GM18520 (cell line): ENCODE measurements around the gene SLCO4A1.
A peak's percentile ranks its signal among the peaks of the same experiment; 100 is the strongest.

Experiments used
- ATAC-seq: cut with Tn5 transposase; IDR thresholded peaks from one replicate; pipeline ENCODE4 v1.9.1; 2021; ENCODE audit not compliant: unreplicated experiment

Gene SLCO4A1

DNA sequence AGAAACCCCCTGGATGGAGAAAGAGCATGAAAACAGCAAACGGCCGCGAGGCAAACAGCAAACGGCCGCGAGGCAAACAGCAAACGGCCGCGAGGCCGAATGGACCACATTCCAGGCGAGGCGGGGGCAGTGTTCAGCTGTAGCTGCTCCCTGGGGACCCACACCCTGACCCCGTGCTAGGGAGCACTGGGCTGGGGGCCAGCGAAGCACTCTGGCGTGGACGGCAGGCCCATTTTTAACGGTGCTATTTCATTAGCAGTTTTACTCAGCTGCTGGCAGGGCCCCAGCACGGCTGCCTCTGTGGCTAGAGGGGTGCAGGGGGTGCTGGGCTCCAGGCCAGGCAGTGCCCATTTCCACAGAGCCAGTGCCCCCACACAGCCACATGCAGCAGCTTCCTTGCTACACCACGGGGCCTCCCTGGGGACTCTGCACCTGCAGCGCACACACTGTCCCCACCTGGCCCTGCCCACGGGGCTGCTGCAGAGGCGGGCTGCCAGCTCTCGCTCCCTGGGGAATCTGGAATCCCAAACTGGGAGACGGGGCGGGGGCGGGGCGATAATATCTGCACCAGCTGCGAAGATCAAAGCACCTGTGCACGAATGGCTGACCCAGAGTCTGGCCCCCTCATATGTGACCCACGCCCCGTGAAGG is 35.6 kb upstream of the SLCO4A1 start:
- ATAC-seq, result no peak

DNA sequence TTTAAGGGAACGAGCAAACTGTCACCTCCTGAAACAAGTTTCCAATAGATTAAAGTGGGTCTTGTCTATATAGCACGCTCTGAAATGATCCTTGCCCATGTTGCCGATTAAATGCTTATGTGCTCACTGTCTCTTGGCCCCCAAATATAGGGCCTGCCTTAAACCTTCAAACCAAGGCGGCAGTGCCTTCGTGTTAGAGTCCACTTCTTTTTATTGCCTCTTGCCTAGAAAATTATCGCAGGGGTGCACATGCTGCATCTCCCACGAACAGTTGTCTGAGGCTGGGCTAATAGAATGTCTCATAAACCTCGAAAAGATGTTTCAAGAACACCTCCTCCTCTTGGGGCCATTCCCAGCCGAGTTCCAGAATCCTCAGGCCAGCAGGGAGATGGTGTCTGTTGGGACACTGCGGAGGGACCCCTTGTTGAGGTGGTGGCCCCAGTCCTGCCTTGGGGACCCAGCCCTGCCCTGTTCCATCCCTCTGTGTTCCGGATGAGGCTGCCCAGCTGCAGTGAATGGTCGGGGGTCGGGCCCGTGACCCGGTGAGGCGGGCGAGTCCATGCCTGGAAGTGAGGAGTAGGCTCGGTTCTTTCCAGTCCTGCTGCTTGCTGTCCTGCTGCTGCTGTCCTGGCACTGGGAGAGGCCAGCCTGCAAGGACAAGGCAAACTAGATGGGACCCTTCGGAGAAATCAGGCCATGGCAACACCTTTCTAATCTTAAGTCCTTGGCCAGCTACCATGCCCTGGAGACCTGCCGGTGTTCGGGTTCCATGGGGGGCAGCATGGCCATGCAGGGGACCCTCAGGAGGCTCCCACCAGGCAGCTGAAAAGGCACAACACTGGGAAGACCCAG is 34.7 kb upstream of the SLCO4A1 start:
- no peak for ATAC-seq

DNA sequence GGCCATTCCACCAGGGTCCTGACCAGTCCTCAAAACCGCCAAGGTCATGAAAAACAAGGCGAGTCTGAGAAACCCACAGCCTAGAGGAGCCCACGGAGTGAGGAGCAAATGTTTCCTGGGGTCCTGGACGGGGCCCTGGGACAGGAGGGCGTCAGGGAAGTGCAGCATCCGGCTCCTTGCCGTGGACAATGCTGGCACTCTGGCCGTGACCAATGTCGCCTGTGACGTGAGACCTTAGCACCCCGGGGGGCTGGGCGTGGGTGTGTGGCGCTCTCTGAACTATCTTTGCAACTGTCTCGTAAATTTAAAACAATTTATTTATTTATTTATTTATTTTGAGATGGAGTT is 34.1 kb upstream of the SLCO4A1 start:
- ATAC-seq, result no peak

DNA sequence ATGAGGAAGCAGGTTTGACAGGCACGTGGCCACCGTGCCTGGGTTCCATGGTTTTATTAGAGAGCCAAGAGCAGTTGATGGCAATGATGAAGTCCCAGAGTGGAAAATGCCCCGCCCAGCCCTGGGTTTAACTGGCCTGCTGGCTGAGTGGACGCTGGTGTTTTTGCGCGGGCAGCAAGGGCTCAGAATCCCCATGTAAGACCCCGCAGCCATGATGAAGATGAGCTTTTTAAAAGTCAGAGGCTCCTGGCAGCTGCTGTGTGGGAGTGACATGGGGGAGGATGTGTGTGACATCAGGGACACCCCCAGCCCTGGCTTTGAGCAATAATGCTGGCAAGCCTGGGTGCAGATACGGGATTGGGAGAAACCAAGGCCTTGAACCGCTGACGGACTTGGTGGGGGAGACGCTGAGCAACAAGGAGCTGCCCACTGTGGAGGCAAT is 33.0 kb upstream of the SLCO4A1 start:
- no peak for ATAC-seq

DNA sequence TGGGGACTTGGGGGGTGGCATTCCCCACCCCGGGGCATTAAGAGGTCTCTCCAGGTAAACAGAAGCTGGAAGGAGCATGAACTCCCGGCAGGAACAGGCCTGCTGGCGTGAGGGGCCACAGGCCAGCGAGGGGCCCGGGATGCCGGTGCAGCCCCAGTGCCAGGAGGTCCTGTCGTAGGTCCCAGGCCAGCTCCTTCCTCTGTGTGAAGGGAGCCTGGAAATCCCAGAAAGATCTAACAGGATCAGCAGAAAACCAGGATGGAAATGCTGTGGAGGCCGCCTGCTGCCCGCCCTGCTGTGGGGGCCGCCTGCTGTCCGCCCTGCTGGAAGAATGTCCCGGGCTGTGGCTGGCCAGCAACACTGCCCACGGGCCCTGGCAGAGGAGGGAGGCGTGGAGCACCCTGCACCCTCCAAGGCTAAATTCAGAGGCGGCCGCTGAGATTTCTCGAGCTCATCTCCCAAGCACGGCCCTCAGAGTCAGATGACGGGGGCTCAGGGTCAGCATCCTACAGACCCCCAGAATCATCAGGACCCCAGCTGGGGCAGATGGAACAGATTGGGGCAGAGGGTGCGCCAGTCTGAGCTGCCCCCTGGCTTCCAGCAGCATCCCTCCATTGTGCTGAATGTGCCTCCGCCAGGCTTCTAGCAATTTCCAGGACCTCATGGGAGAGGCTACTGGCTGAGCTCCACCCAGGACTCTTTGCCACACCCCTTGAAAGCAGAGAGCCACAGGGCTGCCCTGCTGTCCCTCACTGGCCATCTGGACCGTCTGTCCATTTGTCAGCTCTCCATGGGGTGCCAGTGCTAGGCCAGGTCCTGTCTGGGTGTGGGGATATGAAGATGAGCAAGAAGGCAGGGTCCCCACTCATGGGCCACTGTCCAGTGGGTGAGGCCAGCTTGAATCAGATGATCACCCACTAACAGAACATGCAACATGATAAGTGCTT is 32.2 kb upstream of the SLCO4A1 start:
- ATAC-seq, result no peak

DNA sequence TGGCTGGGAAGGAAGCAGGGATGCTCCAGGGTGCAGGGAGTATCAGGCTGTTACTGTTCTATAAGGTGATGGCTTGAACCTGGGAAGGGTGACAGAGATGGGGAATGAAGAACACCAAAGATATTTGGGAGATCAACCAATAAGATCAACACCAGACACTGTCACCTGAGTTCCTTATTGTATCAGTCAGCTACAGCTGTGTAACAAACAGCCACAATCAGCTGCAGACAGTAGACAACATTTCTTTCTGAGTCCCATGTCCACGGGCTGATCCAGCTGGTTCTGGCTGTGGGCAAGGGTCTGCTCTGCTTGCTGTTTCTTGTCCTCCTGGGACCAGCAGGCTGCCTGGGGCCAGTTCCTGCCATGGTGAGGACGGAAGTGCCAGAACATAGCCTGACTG is 31.3 kb upstream of the SLCO4A1 start:
- ATAC-seq, result no peak

DNA sequence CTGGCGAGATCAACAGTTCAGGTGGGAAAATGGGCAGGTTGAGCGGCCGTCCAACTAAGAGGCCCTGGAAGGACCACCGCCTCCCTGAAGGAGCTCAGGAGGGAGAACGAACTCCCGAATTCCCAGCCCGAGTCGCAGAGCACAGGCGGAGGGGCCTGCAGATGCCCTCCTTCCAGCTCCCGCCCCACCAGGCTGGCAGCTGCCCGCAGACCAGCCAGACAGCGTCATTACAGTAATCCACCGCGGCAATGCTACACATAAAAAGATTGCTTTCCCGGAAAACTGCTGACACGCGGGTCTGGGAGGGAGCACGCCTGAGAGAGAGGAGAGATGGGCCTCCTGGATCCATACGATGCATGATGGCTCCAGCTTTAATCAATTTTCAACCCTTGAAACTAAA is 30.5 kb upstream of the SLCO4A1 start:
- no peak for ATAC-seq

DNA sequence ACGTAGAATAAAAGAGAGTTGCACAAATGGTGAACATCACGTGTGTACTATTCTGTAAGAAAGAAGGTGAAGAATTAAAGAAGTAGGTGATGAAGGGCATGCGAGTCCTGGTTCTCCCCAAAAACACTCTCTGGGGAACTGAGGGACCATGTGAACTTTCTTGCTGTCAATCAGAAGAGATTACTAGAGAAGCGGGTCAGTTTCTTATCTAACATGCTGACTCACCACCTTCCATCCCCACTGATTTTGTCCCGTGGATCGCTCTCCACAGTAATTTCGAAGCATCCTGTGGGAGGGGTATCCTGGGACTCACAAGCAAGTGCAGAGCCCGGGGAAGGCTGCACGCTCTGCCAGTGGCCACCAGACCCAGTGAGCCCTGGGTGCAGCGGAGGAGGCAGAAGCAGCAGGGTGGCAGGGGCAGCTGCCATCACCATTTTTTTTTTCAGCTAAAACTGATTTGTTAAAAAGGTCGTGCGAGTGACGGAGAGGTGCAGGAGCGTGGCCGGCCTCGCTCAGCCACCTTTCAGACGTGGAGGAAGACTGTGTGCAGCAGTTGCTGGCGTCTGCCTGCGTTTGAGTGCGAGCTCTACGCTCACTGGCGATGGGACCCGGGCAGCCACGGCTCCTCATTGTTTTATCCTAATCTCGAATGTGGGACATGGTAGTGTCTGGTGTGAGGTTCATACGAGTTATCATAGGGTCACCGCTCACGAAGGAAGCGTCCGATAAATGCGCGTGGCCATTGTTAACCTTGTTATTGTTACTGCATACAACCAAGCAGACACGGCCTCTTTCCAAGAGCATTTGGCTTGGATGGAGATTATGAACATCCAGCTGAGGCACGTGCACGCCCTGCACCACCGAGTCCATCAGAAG is 28.0 kb upstream of the SLCO4A1 start:
- no peak for ATAC-seq

DNA sequence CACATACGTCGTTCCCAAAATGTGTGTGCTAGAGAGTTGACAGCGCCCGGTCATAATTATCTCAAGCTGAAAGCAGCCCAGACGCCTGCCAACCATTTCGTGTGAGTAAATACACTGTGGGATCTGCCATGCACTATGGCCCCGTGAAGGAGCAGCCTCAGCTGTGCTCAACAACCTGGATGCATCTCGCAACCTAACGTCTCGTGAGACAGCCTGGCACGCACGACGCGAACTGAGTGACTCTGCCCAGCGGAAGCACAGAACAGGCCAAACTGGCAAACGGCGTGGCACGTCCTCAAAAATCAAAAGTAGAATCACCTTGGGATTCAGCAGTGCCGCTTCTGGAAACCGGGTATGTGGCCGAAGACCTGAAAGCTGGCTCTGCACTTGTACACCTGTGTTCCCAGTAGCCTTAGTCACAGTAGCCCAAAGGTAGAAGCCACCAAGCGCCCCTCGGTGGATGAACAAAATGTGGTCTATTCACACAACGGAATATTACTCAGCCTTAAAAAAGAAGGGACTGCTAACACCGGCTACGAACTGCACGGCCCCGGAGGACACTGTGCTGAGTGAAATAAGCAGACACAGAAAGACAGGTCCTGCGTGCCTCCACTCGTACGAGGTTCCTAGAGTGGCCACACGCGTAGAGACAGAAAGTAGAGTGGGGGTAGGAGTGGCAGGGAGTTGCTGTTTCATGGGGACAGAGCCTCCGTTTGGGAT is 27.2 kb upstream of the SLCO4A1 start:
- no peak for ATAC-seq

DNA sequence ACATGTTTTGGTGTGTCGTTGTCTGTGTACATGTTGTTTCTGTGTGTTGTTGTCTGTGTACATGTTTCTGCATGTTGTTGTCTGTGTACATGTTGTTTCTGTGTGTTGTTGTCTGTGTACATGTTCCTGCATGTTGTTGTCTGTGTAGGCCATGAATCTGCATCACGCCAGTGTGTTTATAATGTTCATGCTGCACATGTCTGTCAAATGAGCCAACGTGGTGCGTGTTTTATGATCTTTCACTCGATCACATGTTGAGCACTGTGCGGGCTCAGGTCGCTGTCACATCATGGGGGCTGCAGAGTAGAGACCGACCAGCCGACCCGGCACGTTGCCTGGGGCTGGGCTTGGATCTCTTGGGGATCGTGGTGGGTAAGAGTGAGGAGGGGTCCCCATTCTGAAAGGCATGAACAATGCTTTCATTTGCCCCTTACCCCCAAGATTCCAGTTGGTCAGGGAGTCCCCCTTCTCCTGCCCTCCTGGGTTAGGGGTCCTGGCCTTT is 26.5 kb upstream of the SLCO4A1 start:
- no peak for ATAC-seq

DNA sequence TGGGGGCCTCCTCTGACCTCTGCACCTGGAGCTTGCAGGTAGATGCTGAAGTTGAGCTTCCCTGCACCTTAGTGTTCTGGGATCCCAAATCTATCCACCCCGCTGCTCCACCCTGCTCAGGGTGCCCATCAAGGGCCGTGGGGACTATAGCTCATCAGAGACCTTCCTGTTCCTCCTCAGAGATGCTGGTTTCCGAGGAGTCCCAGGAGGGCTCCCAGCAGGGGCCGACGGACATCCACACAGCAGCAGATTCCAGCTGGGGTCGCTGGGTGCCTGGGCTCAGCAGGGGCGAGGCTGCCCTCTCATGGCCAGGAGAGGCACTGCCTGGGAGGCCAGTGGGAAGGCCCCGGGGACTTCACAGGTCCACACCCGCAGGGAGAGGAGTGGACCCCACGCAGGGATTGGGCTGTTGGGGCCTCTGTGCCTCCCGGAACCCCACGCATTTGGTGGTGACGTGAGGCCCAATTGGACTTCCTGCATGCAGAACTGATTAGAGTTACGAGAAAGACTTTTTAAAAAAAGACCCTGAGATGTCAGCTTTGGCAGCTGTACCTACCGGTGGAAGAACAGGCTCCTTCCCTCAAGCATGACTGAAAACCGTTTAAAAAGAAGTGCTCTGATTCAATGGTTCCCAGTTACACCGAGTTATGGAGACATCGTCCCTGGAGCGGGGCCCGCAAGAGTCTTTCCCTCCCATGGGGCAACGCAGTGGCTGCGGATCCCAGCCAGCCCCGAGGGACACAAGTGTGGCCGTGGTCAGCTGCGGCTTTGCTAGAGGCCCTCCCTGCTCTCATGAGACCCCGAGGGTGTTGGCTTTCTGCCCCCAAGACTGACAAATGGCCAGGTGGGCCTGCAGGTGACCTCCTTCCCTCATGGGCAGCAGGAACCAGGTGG is 25.3 kb upstream of the SLCO4A1 start:
- peak; percentile 34 for ATAC-seq

DNA sequence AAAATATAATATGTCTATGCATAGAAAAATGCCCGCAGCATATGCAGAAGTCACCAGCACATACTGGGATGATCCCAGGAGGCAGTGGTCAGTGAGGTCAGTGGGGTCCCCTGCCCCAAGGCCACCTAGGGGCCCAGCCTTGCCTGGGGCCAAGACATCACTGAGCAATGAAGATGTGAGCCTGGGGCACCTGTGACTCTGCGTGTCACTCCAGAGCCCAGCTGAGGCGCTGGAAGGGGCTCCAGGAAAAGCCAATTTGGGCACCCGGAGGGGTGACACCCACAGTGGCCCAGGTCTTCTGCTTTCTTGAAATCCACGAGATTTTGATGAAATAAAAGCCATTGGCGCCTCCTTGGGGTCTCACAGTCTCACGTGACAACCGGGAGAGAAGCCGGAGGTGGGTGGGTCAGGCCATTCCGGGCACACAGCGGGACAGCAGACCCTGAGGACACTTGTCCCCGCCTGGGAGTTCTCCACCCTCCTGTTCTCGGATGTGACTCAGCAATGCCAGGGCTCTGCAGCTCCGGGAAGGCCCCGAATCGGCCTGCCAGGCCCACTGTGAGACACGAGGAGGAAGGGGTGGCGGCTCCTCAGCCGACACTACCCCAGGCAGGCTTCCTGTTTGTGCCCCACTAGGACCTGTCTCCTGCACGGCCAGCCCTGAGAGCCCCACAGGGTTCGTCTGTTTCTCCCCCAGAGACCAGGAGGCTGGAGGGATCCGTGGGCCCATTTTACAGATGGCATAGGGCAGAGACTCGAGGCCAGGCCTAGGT is 24.4 kb upstream of the SLCO4A1 start:
- ATAC-seq, result no peak

DNA sequence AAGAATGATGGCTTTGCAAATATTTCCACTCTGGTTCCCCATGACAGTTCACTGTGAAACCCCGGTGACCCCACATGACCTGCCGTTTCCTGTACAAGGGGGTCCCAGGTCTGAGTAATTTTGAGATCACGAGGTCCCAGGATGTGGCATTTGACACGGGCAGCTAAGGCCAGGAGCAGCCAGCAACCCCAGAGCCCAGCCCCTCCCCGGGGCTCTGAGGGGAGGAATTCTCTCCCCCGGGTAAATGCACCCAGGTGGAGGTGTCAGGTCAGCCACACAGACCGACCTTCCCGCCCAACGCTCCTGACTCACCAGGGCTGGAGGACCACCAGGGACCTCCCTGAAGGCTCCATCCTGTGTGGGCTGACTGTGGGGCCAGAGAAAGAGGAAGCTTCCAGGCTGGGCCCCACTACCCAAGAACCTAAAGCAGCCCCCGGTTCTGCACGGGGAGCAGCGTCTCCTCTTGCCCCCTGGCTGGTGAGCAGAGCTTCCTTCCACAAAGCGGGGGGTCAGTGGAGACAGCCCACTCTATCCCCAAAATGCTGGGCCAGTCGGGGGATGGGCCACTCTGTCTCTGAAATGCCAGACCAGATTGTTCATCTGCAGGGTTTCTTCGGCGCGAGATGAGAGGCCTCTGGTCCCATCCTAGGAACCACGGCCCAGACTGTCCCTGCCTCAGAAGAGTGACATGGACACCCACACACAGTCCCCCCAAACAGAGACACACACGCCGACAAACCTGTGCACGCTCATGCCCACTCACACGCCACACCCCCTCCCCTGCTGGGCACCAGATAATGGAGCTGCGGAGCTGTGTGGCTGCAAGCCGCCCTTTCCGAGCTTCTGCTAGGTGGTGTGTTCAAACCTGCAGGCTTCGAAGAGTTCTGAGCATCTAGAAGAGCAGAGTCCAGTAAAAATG is 23.4 kb upstream of the SLCO4A1 start:
- no peak for ATAC-seq

DNA sequence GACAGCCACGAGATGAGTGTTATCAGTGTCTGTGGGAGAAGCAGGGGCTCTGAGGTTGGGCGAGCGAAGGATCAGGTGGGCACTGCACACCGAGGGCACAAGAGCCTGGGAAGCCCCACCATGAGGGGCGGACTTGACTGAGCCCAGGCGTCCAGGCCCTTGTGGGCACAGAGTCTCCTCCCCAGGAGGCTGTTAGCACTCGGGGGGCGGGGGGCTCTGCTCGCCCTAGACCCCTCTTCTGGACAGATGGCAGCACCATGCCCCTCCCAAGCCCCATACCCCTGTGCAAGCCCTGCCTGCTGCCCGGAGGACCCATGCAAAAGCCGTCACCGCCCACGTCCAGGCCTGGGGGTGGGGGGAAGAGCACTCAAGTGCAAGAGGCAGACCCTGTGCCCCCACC is 21.7 kb upstream of the SLCO4A1 start:
- ATAC-seq, result no peak

DNA sequence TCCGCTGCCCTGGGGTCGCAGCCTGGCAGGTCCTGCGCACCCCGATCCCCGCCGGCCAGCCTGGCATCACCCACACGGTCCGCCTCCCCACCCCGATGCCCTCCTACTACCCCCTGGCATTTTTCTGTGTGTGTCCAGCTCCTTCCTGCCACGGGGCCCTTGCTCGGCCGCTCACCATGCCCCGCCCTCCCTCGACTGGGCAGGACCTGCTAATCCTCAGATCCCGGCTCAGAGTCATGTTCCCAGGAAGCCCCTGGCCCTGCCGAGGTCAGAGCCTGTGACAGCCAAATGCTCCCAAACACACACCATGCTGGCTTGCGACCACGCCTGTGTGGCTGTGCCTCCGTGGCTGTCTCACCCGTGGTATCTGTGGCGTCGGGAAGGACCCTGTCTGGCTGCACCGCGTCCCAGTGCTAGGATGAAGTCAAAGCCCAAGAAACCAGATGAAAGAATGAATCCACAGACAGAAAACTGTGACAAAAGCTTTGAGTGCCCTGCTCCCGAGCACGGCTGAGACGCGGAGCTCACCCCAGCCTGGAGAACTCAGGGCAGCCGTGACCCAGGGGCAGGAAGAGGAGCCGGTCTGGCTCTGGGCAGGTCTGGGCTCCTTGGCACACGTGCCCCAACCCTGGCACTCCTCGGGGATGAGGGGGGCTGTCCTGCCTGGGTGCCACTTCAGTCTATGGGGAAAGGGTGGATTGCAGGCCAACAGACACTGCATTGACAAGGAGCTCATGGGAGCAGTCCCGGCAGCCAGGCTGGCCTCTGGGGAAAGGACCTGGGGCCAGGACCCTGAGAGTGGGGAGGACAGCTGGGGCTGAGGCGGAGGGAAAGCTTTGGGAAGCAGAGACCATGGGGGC is 20.8 kb upstream of the SLCO4A1 start:
- no peak for ATAC-seq
